ENCODE data around the gene CELF4.

The CELF4 gene

DNA sequence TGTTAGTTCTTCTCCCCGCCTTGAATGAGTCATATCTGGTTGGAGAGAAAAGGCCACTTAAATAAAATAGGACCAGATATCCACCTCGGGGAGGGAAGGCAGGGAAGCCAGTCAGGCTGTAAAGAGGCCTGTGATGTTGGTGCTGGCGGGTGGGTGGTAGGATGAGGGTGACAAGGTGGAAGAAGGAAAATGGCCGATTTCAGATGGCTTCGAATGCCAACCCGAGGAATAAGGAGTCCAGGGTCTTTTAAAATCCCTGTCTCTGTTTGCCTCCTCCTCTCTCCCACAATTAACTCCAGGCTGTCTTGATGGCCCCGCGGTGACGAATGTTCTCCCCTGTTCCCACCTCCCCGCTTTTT is 41.5 kb downstream of the CELF4 start:
- no peak for DNase-seq (ENCODE audit: low read depth)

DNA sequence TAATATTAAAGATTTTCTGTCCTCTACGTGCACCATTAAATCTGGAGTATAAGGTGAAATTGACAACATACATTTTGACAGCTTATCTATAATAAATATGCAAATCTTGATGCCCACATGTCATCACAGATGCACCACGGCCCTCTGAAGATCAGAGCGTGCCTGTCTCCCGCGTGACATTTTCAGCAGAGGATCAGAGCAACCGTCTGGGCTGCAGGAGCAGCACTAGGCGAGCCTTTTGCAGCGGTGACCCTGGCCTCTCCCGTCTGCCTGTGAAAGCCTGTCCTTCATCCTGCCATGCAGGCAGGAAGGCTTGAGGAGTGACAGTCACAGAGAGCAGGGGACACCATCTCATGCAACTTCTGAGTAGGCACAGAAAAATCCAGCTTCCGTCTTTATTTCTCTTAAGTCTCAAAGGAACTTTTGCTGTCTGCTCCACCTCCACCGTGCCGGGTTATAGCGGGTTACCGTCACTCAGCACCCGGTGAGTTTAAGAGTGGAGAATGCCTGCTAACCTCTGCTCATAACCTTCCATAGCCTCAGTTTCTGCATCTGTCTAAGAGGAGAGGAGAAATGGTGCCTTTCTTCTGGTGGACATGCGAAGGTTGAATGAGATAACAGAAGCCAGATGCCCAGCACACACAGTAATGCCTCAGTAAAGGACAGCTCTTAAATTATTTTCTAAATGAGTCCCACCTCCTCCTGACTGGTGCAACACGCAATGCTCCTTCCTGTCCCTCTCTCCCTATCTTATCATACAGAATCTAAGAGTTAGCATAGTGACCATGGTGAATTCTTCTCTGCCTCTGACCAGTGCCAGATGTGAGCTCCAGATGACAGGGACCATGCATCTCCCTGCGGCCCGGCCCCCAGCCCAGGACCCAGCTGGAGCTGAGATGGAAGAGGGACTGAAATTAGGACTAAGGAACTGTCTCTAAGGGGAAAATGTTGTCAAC is 43.8 kb downstream of the CELF4 start:
- DNase-seq (ENCODE audit: low read depth) = no peak

DNA sequence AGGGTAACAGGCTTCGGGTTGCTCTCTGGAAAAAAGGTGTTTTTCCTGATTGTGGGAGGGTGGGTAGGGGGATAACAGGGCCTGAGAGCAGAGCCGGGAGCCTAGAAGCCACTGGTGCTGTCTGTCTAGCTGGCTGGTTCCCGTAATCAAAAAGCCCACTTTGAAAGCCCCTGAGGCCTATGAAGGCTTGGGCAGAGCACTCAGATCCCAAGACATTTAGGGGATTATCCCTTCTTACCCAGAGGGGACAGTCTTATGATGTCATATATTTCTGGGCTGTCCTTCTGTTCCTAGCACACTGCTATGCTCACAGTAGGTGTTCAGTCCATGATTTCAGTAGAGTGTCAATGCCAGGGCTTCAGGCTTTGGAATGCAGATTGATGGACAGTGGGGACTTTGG is 45.1 kb downstream of the CELF4 start:
- no peak for DNase-seq (ENCODE audit: low read depth)

DNA sequence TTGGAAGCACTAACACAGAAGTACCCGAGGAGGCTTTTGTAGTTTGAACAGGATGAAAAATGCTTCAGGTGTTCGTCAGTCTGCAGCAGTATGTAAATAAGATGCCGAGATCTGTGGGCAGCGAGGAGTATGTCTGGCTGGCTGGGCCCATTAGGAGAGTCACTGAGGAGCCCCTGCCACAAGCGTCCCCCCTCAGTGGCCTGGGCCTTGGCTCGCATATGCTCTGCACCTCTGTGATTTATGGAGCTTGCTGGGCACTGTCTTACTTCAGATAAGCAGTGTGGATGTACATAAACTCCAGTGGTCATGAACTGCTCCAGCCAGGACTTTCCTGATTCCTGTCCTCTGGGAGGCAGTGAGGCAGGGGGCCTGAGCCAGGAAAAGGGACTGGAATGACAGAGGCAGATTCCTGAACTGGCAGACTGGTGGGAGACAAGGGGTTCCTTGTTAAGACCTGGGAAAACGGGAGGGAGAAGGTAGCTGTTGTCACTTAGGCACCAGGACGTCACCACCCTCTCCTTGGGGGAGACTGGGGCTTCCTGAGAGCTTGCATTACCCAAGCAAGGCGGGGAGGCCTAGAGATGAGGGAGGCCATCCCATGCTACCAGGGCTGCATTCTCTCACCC is 46.0 kb downstream of the CELF4 start:
- no peak for DNase-seq (ENCODE audit: low read depth)

DNA sequence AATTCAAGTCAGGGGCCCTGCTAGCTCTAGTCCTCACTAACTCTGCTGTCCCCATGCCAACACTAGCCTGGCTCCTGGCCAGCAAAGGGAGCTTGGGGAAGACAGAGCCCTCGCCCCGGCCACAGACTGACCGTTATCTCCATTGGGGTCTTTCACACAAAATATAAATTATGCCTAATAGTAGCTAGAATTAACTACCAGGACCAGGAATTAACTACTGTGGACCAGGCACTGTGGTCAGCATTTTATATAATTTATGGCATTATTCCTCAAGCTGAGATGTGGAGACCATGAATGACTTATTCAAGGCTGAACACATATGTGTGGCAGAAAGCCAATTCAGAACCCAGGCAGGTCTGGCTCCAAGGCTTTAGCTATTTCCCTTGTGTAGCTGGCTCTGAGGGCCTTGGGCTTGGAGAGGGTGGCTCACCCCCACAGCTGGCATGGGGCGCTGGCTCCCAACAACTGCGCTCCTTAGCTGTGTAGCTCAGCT is 49.2 kb downstream of the CELF4 start:
- DNase-seq (ENCODE audit: low read depth) = no peak

DNA sequence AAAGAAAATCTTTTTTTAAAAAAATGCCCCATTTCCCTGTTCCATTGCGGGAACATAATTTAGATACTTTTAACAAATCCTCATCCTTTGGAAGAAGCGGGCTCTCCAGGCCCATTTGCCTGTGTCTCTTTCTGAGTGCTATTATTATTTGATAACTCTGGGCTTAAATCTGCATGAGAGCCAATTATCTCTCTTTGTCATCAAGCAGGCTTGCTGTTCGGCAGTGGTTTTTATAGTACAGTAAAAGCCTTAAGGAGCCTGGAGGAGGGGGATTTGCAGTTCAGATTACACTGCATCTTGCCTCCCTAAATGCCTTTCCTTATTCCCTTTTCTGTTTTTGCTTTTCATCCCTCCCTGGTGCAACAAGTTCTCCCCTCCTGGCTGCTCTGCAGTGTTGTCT is 50.6 kb downstream of the CELF4 start:
- DNase-seq (ENCODE audit: low read depth) = no peak

DNA sequence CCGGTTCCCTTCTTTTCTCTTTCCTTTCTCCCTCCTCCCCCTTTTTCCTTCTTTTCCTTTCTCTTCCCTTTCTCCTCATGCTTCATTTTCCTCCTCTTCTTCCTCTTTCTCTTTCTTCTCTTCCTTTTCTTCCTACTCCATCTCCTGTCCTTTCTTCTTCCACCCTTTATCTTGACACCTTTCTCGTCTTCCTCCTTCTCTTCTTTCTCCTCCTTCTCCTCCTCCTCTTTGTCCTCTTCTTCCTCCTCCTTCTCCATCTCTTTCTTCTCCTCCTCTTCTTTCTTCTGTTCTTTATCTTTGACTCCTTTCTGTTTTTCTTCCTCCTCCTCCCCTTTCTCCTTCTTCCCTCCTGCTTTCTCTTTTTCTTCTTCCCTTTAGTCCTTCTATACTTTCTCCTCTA is 53.2 kb downstream of the CELF4 start:
- no peak for DNase-seq (ENCODE audit: low read depth)

DNA sequence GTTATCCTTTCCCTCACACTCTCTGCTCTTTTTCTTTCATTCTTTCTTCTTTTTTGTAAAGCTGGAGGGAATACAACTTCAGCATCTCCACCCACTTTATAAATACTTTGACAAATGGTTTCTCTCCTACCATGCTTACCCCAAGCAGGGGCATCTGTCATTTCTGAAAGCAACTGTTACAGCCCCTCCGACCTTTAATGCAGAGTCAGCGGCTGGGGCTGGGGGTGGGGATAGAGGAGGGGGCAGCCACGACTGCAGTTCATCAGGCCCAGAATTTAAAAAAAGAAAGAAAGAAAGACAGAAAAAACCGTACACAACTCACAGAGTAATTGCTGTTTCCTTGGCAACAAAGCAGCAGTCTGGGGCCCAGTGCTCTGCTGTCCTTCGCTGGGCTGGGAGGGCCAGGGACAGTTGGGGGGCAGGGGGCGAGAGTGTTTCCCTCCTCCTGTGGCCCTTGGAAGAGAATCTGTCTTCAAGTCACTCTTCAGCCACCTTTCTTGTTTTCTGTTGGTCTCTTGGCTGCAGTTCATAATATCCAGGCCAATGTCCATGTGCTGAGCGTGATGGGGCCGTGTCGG is 53.8 kb downstream of the CELF4 start:
- no peak for DNase-seq (ENCODE audit: low read depth)

DNA sequence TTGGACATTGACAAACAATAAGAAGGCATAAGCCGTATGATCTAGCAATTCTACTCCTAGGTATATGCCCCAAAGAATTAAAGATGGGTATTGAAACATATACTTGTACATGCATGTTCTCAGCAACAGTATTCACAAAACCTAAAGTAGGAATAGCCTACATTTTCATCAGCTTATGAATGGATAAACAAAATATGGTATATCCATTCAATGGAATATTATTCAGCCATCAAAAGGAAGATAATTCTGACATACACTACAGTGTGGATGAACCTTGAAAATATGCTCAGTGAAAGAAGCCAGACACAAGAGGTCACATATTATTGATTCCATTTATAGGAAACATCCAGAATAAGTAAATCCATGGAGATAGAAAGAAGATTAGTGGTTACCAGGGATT is 56.0 kb downstream of the CELF4 start:
- no peak for DNase-seq (ENCODE audit: low read depth)

DNA sequence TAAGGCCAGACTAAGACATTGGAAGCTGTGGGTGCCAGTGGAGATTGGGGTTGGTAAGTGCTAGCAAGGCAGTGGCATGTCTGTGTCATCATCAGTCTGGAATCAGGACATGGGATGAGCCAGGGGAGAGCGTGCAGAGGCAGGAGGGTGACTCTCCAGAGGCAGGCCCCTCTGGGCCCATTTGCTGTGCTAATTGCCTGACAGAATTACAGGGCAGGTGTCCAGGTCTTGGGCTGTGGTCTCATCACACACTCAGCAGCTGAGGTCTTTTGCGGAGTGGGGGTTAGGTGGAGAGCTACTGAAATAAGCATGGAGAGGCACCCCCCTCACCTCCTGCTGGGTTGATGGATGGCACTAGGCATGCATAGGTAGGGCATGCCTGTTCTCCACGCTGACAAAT is 57.4 kb downstream of the CELF4 start:
- DNase-seq (ENCODE audit: low read depth) = no peak

DNA sequence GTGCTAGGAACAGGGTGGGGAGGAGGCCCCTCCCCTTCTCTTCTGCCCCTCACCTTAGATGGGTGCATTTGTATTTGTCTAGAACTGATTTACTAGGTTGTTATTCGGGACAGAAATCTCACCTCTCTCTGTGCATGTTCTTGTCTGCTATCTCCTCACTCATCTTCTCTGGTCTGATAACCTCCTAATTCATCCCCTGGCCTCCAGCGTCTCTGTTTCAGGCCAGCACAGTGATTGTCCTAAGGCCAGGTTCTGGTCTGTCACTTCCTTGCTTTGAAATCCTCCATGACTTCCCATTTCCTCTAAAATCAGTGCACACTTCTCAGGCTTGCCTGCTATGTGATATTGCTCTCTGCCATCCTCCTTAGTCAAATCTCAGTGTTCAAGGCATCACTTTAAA is 58.4 kb downstream of the CELF4 start:
- DNase-seq (ENCODE audit: low read depth) = no peak

DNA sequence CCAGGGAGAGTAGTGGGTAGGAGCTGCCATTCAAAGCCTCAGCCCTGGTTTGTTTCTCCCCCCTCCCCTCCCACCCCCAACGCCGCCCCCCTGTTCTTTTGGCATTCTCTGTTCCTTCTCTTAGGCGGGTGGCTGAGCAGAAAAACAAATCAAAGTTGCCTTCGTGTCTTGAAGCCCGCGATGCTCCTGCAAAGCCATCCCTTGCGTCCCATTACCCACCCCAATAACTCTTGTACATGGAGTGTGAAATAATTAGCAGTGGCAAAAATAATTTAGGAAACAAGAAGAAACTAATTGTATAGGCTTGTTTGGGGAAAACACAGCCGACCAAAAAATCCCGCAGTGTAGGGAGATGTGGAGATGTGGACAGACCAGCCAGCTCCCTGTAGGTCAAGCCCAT is 59.6 kb downstream of the CELF4 start:
- no peak for DNase-seq (ENCODE audit: low read depth)

DNA sequence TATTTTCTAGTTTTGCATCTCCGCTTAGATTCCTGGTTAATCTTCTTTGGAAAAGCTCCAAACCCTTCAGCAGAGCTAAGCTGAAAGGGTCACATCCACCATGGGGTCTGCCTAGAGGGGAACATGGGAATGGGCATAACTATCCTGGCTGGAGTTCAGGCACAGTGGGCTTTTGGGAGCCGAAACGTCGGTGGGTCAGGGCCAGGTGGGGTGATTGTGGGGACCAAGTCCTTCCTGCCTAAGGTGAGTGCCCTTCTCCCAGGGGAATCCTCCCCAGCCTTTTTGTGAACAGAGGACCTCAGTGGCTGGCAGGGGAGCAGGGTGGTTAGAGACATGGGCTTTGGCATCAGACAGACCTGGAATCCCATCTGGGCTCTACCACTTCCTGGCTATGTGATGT is 60.3 kb downstream of the CELF4 start:
- DNase-seq (ENCODE audit: low read depth) = no peak

DNA sequence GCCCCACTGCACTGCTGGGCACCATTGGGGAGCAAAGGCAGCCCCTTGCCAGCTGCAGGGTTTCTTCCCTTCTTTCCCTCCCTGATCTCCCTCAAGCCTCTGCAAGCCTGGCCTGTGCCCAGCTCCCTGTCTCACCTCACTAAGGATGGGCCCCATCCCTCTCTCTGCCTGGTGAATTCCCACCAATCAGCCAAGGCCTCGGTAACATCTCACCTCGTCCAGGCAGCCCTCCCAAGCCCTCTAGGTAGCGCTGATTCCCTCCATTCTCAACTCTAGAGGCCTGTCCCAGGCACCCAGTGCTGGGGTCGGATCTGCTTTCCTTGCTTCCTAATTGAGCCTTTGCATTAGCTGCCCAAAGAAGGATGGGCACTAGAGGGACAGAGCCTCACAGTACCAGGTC is 63.0 kb downstream of the CELF4 start:
- no peak for DNase-seq (ENCODE audit: low read depth)

DNA sequence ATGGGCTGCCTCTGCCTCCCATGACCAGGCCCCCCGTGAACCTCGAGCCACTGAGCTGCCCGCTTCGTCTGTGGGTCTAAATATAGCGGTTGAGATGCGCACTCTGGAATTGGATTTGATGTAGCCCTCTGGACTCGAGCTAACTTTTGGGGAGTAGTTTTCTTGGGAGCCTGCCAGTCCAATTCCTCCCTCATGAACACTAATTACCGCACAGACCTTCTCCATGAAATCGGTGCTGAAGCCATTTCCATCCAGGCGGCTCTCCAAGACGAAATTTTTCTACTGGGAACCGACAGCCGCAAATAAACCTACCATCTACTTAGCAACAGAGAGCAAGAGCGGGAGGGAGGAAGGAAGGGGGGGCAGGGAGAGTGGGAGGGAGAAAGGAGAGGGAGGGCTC is 63.6 kb downstream of the CELF4 start:
- no peak for DNase-seq (ENCODE audit: low read depth)

DNA sequence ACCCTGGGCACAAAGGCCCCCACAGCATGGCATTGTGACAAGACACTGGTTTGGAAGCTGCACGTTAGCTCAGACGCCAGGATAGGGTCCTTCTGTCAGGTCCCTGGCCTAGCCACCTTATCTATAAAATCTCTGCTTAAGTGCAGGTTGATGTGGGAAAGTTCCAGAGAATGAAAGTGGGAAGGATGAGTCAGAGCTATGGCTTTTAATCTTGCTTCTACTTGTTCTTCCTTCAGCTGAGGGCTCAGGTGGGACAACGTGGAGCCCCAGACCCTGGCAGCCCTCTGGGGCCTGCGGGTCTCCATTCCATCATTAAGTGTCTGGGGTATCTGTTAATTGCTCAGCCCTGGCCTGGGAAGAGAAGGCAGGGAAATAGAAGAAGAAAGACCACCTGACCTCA is 64.5 kb downstream of the CELF4 start:
- no peak for DNase-seq (ENCODE audit: low read depth)

DNA sequence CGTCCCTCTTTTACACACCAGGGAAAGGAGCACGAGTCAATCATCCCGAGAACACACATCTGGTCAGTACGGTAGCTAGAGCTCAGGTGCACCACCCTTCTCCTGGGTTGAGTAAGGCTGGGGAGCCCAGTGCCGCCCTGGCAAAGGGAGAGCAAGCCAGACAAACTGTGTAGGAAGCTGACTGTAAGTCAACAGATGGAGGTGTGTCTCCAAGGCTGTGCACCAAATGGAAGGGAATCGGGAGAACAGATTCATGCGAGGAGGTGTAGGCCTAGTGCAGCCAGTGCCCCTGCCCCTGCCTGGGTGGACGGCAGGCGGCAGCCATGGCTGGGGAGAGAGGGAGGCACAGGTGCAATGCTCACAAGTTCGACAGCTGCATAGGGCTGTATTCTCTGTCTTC is 65.7 kb downstream of the CELF4 start:
- DNase-seq (ENCODE audit: low read depth) = no peak

DNA sequence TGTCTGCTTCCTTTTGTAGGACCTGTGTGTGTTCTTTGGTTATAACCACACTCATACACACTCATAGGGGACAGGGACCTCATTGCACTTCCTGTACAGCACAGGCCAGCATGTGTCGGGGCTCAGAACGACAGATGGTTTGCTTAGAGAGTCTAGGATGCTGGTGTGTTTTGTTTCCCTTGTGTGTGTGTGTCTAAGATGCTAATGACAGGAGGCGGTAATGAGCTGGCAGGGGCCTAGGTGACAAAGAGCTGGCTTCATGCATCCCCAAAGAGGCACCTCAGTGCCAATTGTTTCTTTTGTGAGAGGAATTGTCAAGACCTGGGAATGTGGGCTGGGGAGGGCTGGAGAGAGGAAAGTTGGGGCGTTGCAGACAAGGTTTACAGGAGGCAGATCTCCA is 66.6 kb downstream of the CELF4 start:
- DNase-seq (ENCODE audit: low read depth) = no peak

DNA sequence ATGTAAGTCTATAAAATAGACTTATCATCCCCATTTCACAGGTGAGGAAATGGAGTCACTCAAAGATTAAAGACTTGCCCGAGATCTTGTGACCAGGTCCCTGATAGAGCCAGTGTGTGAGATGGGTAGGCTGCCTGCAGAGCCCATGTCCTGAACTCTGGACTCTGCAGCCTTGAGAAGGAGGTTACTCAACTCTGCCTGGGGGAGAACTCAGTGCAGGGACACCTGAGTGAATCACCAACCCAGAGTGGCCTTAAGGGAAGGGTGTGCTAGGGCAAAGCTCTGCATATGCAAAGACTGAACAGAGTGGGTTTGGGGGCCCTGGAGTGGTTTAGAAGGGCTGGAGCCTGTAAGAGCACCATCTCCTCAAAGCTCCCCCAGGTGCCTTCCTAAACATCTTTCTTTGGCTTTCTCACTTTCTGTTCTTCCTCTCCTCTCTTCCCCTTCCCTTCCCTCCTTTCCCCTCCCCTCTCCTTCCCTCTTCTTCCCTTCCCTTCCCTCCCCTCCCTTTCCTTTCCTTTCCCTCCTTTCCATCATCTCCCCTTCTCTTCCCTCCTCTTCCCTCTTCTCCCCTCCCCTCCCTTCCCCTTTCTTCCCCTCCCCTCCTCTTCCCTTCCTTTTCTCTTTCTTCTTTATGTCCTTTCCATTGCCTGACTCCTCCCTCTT is 67.6 kb downstream of the CELF4 start:
- DNase-seq (ENCODE audit: low read depth) = no peak

DNA sequence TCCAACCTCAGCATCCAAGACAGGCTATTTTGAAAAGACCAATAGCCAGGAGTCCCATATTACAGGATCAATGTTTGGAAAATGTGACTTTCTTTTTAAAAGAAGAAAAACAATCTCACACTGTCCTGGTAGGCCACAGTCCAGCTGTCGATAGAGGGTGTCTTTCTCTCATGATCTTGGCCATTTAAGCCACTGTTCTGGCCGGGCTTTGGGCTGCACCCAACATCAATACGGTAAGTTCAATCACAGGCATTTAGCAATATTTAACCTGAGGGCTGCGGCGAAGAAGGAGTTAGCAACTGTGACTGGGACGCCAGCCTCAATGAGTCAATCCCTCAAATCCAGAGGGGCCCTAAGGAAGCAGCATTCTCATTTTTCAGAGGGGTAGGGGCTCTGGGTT is 69.0 kb downstream of the CELF4 start:
- DNase-seq (ENCODE audit: low read depth) = no peak

DNA sequence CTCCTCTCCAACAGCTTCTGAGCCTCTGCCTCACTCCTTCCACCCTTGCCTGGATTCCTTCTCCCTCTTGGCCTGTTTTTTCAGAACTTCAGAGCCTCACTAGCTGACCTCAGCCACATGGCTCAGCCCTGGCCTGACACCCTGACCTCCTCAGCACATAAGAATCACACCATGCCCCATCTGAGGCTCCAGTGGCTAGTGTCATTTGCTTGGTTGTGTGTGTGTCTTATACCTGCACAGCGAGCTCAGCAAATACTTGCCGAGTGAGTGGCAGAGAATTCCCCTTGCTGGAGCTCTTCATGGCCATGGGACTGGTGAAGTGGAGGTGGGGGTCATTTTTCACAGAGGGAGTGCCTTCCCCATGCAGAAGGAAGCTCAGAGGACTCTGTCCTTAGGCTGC is 70.2 kb downstream of the CELF4 start:
- no peak for DNase-seq (ENCODE audit: low read depth)

DNA sequence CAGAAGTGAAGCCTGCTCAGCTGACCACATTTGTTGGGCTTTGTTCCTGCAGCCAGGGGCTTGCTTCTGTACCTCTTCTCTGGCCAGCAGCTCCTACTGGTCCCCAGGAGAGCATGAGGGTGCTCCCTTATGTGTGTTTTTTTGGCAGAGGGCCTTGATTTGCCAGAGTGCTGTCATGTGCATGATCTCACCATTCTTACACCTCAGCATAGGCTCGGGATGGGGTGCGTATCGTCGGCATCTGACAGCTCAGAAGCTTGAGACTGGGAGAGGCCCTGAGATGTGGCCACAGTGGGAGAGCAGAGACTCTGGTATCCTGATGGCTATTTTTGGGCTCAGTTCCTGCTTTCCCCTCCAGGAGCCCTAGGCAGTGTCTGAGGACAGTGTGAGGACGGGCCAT is 71.2 kb downstream of the CELF4 start:
- DNase-seq (ENCODE audit: low read depth) = no peak
